ENCODE data around the gene GYS1.

- TF ChIP-seq CTCF (IDR thresholded peaks at IDR 0.05; ENCODE audit: low read depth, low read length, missing input control), result no peak
- TF ChIP-seq, protein P1, sequence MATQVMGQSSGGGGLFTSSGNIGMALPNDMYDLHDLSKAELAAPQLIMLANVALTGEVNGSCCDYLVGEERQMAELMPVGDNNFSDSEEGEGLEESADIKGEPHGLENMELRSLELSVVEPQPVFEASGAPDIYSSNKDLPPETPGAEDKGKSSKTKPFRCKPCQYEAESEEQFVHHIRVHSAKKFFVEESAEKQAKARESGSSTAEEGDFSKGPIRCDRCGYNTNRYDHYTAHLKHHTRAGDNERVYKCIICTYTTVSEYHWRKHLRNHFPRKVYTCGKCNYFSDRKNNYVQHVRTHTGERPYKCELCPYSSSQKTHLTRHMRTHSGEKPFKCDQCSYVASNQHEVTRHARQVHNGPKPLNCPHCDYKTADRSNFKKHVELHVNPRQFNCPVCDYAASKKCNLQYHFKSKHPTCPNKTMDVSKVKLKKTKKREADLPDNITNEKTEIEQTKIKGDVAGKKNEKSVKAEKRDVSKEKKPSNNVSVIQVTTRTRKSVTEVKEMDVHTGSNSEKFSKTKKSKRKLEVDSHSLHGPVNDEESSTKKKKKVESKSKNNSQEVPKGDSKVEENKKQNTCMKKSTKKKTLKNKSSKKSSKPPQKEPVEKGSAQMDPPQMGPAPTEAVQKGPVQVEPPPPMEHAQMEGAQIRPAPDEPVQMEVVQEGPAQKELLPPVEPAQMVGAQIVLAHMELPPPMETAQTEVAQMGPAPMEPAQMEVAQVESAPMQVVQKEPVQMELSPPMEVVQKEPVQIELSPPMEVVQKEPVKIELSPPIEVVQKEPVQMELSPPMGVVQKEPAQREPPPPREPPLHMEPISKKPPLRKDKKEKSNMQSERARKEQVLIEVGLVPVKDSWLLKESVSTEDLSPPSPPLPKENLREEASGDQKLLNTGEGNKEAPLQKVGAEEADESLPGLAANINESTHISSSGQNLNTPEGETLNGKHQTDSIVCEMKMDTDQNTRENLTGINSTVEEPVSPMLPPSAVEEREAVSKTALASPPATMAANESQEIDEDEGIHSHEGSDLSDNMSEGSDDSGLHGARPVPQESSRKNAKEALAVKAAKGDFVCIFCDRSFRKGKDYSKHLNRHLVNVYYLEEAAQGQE (IDR thresholded peaks at IDR 0.05), result no peak
- no peak for TF ChIP-seq TAF1 (conservative IDR thresholded peaks at IDR 0.05)
- TF ChIP-seq YY1 (IDR thresholded peaks at IDR 0.05), result no peak
- TF ChIP-seq, protein P2, sequence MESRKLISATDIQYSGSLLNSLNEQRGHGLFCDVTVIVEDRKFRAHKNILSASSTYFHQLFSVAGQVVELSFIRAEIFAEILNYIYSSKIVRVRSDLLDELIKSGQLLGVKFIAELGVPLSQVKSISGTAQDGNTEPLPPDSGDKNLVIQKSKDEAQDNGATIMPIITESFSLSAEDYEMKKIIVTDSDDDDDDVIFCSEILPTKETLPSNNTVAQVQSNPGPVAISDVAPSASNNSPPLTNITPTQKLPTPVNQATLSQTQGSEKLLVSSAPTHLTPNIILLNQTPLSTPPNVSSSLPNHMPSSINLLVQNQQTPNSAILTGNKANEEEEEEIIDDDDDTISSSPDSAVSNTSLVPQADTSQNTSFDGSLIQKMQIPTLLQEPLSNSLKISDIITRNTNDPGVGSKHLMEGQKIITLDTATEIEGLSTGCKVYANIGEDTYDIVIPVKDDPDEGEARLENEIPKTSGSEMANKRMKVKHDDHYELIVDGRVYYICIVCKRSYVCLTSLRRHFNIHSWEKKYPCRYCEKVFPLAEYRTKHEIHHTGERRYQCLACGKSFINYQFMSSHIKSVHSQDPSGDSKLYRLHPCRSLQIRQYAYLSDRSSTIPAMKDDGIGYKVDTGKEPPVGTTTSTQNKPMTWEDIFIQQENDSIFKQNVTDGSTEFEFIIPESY (IDR thresholded peaks at IDR 0.05), result no peak
These were observed 21.8 kb upstream of the GYS1 start for GRCh38 chr19:49014870-49015255.

All from liver (tissue), 3 donors.